Psoas muscle (tissue), 8 donors: Measurements from ENCODE around the gene USP54. TPM values are rescaled to one million over a fixed set of nuclear protein-coding genes. Genes with fewer than 3 reads are reported as not detected.
"Not testable (repeated sequence)": the region's sequence is repeated elsewhere in the genome, so short reads cannot be mapped to it uniquely, and the experiment has no call there.

ENCODE experiments used
- ATAC-seq, 4 donors: fragments of 200-7000 bp; cut with Tn5 transposase; one replicate each; pipeline ENCODE4 v1.9.1; 2020; ENCODE audit warnings: moderate library complexity in 3 of 4, mild to moderate bottlenecking in 2 of 4
- DNase-seq, 2 donors: peaks; one replicate each; pipeline ENCODE4 v3.0.0-alpha.2; 2020
- H3K27ac ChIP-seq: fragments of 200-600 bp; one replicate; pipeline ENCODE4 v1.8.0; 2022
- H3K27me3 ChIP-seq, 3 donors: fragments of 200-600 bp in 1 of 3; one replicate each; pipeline versions ENCODE4 v1.6.1 to v1.8.0; 2013 to 2022; ENCODE audit warnings: low read length in 2 of 3, mild to moderate bottlenecking in 2 of 3, moderate library complexity in 1 of 3; ENCODE audit not compliant: insufficient read depth in 3 of 3
- H3K36me3 ChIP-seq, 2 donors: fragments of 200-600 bp in 1 of 2; one replicate each; pipeline versions ENCODE4 v1.6.1 to v1.8.0; 2013 to 2022; ENCODE audit warnings: low read depth in 1 of 2, mild to moderate bottlenecking in 1 of 2, moderate library complexity in 1 of 2; ENCODE audit not compliant: insufficient read depth in 1 of 2
- H3K4me1 ChIP-seq: fragments of 200-600 bp; one replicate; pipeline ENCODE4 v1.8.0; 2022
- H3K4me3 ChIP-seq: fragments of 200-600 bp; one replicate; pipeline ENCODE4 v1.8.0; 2022; ENCODE audit warnings: mild to moderate bottlenecking
- H3K9me3 ChIP-seq: fragments of 200-600 bp; one replicate; pipeline ENCODE4 v1.8.0; 2022
- WGBS, 3 donors: extraction: QIAGEN DNeasy Blood & Tissue Kit; methylation state at CpG; one replicate each; pipeline versions ENCODE4 v1.1.6 to v1.1.7; 2013; 5-methylcytosine and 5-hydroxymethylcytosine counted together
- intact Hi-C, 2 donors: fragments of 100-400 bp; cut with DNase I; formaldehyde crosslinking; loops; one replicate each; pipeline versions ENCODE4 v1.11.0 to v1.14.2; 2022
- polyA plus RNA-seq, 3 donors: library from polyadenylated mRNA; stranded (reverse); fragments of 200-250 nt; gene quantifications; one replicate each; pipeline ENCODE4 v1.2.3, GENCODE V29; 2013
- total RNA-seq, 4 donors: library from RNA; stranded (reverse); fragmentation: NEBNext Ultra II Directional in 2 of 4; extraction: Animal tissue kit (Norgen Biotek cat#: 25700) in 2 of 4; gene quantifications; one replicate each; pipeline versions ENCODE4 v1.2.1 to v1.2.4, GENCODE V29; 2021 to 2023
- TF ChIP-seq, protein P1 (sequence below): fragments of 200-600 bp; IDR thresholded peaks from one replicate; pipeline ENCODE4 v1.8.0; 2022; ENCODE audit warnings: antibody characterized with exemption
- donor health status: healthy with polysubstance abuse.
- donor health status: DM: no; HTN: no; CAD: no; lungs with moderate emphysema.
- donor health status: Bipolar disorder and iron deficiency.
- donor health status: healthy.
- donor health status: DM: yes; HTN: yes; CAD: no.
- donor health status: DM: no; HTN: no; CAD: no.
- donor health status: DM: no; HTN: no; CAD: no.
- donor health status: DM: yes; HTN: yes; CAD: no.

USP54 gene
- total and polyA plus RNA-seq, 7 donors = 32.6 to 216 (median 65.9) TPM

DNA sequence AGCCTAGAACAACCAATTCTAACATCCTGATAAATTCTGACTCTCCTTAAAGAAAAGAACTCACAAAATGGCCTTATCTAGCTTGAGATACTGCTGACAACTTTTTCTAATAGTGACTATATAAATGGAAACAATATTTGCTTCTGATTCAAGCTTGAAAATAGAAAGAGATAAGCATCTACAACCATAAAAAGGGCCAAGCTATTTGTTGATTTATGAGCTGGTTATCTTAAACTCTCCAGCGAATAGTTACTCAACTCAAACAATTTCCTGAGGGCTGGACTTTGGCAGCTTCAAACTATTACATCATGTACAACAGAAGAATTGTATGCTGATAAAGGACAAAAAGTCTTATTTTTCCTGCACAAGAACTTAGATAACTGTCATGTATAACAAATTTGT, 4.6 kb downstream of the USP54 start:
- Histone ChIP-seq H3K36me3 (no peaks in the 10 kb centered on the region), H3K27ac (peak overlapping the region; percentile 56), H3K27me3 (no peaks in the 10 kb centered on the region), H3K4me1 (peaks cover 45% of the 10 kb centered on the region), H3K9me3 (no peaks in the 10 kb centered on the region), H3K4me3 (no peak overlapping the region)
- WGBS, 3 donors = 0 to 1% (median 0%) methylated on average over 1 of the region's 1 CpG
- ATAC-seq (peak in 3 of 4 donors; percentile 31 to 70 (median 45)), DNase-seq (no peak)
- TF ChIP-seq, protein P1, sequence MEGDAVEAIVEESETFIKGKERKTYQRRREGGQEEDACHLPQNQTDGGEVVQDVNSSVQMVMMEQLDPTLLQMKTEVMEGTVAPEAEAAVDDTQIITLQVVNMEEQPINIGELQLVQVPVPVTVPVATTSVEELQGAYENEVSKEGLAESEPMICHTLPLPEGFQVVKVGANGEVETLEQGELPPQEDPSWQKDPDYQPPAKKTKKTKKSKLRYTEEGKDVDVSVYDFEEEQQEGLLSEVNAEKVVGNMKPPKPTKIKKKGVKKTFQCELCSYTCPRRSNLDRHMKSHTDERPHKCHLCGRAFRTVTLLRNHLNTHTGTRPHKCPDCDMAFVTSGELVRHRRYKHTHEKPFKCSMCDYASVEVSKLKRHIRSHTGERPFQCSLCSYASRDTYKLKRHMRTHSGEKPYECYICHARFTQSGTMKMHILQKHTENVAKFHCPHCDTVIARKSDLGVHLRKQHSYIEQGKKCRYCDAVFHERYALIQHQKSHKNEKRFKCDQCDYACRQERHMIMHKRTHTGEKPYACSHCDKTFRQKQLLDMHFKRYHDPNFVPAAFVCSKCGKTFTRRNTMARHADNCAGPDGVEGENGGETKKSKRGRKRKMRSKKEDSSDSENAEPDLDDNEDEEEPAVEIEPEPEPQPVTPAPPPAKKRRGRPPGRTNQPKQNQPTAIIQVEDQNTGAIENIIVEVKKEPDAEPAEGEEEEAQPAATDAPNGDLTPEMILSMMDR = no peak
- intact Hi-C loops = no loop called here

DNA sequence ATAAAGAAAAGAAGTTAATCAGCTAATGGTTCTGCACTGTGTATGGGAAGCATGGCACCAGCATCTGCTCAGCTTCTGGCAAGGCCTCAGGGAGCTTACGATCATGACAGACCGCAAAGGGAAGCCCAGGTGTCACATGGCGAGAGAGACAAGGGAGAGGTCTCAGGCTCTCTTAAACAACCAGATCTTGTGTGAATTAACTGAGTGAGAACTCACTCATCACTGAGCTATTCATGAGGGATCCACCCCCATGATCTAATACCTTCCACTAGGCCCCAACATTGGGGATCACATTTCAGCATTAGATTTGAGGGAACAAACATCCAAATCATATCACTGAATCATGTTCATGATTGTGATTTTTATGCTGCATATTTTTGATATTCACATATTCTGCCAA, 5.8 kb downstream of the USP54 start:
- H3K9me3 ChIP-seq = no peaks in the 10 kb centered on the region
- no peaks in the 10 kb centered on the region for H3K27me3 ChIP-seq
- no peaks in the 10 kb centered on the region for H3K36me3 ChIP-seq
- DNase-seq (no peak), ATAC-seq (peak in 3 of 4 donors; percentile 23 to 44 (median 27))
- H3K4me3 ChIP-seq = no peak overlapping the region
- TF ChIP-seq, protein P1 = no peak
- H3K4me1 ChIP-seq = peaks cover 34% of the 10 kb centered on the region
- 90 to 96% (median 91%) methylated on average over 3 of the region's 3 CpGs for WGBS, 3 donors
- intact Hi-C loops = loop anchor here in 1 of 2 donors (2.0 kb wide), 1 partner anchor 13 kb away; no protein-coding TSS in a partner anchor
- H3K27ac ChIP-seq = peak overlapping the region; percentile 56

DNA sequence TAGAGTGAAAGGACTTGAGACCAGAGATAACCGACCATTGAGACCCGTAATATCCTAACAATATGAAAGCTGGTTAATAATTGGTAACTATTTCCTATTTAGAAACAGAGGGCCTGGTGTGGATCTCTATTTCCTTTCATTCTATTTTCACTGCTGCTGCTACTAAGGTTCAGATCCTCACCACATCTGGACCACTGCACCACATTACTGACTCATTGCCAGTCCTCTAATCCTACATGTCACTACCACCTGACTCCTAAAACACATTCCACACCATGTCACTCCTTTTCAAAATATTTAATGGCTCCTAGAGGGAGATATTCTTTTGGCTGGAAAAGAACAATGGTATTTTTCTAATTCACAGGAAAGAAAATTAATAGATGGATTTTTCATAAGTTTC, 6.4 kb downstream of the USP54 start:
- Histone ChIP-seq H3K36me3 (no peaks in the 10 kb centered on the region), H3K4me3 (no peak overlapping the region), H3K27ac (peak overlapping the region; percentile 56), H3K4me1 (peaks cover 29% of the 10 kb centered on the region), H3K27me3 (no peaks in the 10 kb centered on the region), H3K9me3 (no peaks in the 10 kb centered on the region)
- TF ChIP-seq, protein P1 = no peak
- WGBS, 3 donors = 90 to 95% (median 93%) methylated on average over 2 of the region's 2 CpGs
- DNase-seq (no peak), ATAC-seq (peak; percentile 49 to 83 (median 60))
- intact Hi-C loops = loop anchor here in 1 of 2 donors (2.0 kb wide), 1 partner anchor 14 kb away; no protein-coding TSS in a partner anchor

DNA sequence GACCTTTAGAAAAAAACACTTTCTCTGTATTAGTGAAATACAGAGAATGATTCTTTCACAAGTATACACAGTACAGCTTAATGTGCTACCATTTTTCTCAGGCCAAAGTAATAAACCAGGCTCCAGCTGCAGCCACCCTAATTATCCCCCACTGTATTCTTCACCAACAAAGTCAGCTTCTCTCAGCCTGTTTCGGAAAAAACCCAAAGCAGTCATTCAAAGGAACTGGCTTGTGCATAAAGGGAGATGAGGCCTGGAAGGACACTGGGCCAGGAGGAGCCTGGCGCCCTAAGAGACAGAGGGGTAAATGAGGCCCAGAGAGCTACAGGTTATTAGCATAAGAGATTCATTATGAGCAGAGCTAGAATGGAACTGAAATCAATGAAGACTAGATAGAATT, 9.2 kb downstream of the USP54 start:
- Histone ChIP-seq H3K4me3 (no peak overlapping the region), H3K27ac (peak overlapping the region; percentile 48), H3K36me3 (no peaks in the 10 kb centered on the region), H3K9me3 (no peaks in the 10 kb centered on the region), H3K27me3 (no peaks in the 10 kb centered on the region), H3K4me1 (peaks cover 44% of the 10 kb centered on the region)
- intact Hi-C loops = no loop called here
- TF ChIP-seq, protein P1 = no peak
- DNase-seq (no peak), ATAC-seq (no peak)
- 79 to 92% (median 89%) methylated on average over 2 of the region's 2 CpGs for WGBS, 3 donors

DNA sequence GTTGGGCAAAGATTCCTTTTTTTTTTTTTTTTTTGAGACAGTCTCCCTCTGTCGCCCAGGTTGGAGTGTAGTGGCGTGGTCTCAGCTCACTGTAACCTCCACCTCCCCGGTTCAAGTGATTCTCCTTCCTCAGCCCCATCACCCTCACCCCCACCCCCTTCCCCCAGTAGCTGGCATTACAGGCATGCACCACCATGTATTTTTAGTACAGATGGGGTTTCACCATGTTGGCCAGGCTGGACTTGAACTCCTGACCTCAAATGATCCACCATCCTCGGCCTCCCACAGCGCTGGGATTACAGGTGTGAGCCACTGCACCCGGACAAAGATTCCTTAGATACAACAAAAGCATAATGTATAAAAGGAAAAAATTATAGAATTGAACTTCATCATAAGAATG, 12.2 kb downstream of the USP54 start:
- peak; percentile 62 to 68 (median 64) for ATAC-seq
- peak overlapping the region; percentile 90 for H3K27ac ChIP-seq
- peaks cover 30% of the 10 kb centered on the region for H3K4me1 ChIP-seq
- not testable (repeated sequence) for H3K9me3 ChIP-seq, H3K4me3 ChIP-seq, H3K27me3 ChIP-seq, H3K36me3 ChIP-seq
- 32 to 38% (median 35%) methylated on average over 6 of the region's 6 CpGs for WGBS, 3 donors
- peak in 1 of 2 donors; percentile 18 for DNase-seq
- intact Hi-C loops = loop anchor here in 1 of 2 donors (5.0 kb wide), 2 partner anchors 48 to 63 kb away; partner anchors contain the start of gene MYOZ1
